SK-N-MC (cell line): ENCODE data around the gene PTOV1.
A peak's percentile ranks its signal among the peaks of the same experiment; 100 is the strongest.
"Not testable (repeated sequence)": the region's sequence is repeated elsewhere in the genome, so short reads cannot be mapped to it uniquely, and the experiment has no call there.

Source experiments
- DNase-seq: peaks from one replicate; pipeline ENCODE4 v3.0.0-alpha.2; 2011; ENCODE audit warnings: low read depth, low spot score
- H3K27ac ChIP-seq: fragments of 200-600 bp; sonication (generic); 2 replicates; pipeline ENCODE4 v1.5.1; 2016; ENCODE audit warnings: mixed run types
- H3K36me3 ChIP-seq: fragments of 200-600 bp; sonication (generic); 2 replicates; pipeline ENCODE4 v1.6.1; 2017; ENCODE audit warnings: antibody characterized with exemption, low read length, mixed read lengths; ENCODE audit not compliant: insufficient read depth
- H3K4me3 ChIP-seq: fragments of 200-600 bp; sonication (generic); 2 replicates; pipeline ENCODE4 v1.5.1; 2016
- H3K9ac ChIP-seq: fragments of 200-600 bp; sonication (generic); 2 replicates; pipeline ENCODE4 v1.8.0; 2017; ENCODE audit warnings: mixed run types, mixed read lengths; ENCODE audit not compliant: insufficient read length
- H3K9me3 ChIP-seq: fragments of 200-600 bp; sonication (generic); 2 replicates; pipeline ENCODE4 v1.6.1; 2017; ENCODE audit warnings: low read depth, mild to moderate bottlenecking, antibody characterized with exemption, low read length, moderate library complexity, mixed read lengths
- EZH2 ChIP-seq: fragments of 200-600 bp; sonication (generic); IDR thresholded peaks from one replicate; pipeline ENCODE4 v1.6.1; 2017; ENCODE audit warnings: antibody characterized with exemption
- FOXP2 ChIP-seq: optimal IDR thresholded peaks from 2 replicates; pipeline ENCODE3; 2011; ENCODE audit warnings: mild to moderate bottlenecking, moderate library complexity; ENCODE audit not compliant: insufficient read depth; ENCODE audit errors: extremely low read length, control extremely low read depth
- POLR2AphosphoS5 ChIP-seq: IDR thresholded peaks from 2 replicates; pipeline ENCODE4 v1.6.1; 2012; ENCODE audit warnings: mild to moderate bottlenecking, low read depth, low read length, borderline replicate concordance

Gene PTOV1

DNA sequence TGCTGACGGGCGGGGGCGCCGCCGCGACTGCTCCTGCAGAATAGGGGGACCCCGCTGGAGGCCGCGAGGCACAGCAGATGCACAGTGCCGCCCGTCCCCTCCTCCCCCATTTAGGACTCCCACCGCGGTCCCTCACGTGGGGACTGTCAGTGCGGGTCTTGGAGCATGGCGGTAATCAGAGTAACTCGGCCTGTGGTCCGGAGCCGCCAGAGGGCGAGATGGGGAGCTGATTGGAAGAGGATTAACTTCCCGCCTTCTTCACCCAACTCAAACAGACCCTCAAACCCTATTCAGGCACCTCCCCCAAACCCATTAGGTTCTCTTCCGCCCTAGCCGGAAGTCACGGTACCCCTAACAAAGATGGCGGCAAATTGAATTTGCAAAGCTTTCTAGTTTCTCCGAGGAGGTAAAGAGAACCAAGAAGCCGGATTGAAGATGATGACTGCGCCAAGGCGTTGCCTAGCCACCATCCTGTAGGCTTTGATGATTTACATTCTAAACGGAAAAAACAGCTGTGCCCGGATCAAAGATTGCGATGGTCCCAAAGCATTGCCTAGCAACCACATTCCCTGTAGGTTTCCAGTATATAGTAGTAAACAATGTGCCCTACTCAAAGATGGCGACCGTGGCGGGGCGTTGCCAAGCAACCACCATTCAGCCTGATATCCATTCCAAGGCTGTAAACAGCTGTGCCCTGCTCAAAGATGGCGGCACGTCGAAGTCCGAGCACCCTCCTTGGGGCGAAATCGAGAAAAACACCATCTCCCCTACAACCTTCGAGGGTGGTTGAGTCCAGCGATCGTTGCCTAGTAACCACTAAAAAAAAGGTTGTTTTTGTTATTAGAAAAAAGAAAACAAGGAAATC, 37.7 kb upstream of the PTOV1 start, which contains the start of gene FUZ:
Gene FUZ, minus strand, starts transcription at position 296 of the 865 bp plus-strand sequence. Its CDS starts 186 bp downstream, at position 110.
- H3K27ac ChIP-seq: peak within 1 kb of the TSS; percentile 84
- TF ChIP-seq FOXP2 (peak; percentile 98), EZH2 (no peak), POLR2AphosphoS5 (peak; percentile 73)
- H3K36me3 ChIP-seq: peaks cover under 1% of the 10 kb centered on the region; the same call in 1 of the 2 replicates
- DNase-seq: peak; percentile 96
- peak within 1 kb of the TSS; percentile 87 for H3K4me3 ChIP-seq
- peak within 1 kb of the TSS; percentile 80 for H3K9ac ChIP-seq
- no peaks in the 10 kb centered on the region for H3K9me3 ChIP-seq

- TF ChIP-seq POLR2AphosphoS5 (no peak), FOXP2 (no peak), EZH2 (no peak)
- peak overlapping the region; percentile 87 for H3K4me3 ChIP-seq
- no peak for DNase-seq
- no peaks in the 10 kb centered on the region for H3K9me3 ChIP-seq
- peak overlapping the region; percentile 65 for H3K9ac ChIP-seq
- no peaks in the 10 kb centered on the region for H3K36me3 ChIP-seq
- peak overlapping the region; percentile 84; the same call in 1 of the 2 replicates for H3K27ac ChIP-seq
Measured at GRCh38 chr19:49814010-49814409, 36.9 kb upstream of the PTOV1 start.

DNA sequence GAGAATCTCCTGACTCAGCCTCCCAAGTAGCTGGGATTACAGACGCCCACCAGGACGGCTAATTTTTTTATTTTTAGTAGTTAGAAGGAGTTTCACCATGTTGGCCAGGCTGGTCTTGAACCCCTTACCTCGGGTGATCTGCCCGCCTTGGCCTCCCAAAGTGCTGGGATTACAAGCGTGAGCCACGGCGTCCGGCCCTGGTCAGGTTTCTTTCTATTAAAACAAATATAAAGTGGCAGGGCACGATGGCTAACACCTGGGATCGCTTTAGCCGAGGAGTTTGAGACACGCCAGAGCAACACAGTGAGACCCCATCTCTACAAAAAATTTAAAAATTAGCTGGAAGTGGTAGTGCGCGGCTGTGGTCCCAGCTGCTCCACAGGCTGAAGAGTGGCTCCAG, 34.4 kb upstream of the PTOV1 start:
- Histone ChIP-seq H3K36me3 (no peaks in the 10 kb centered on the region; the same call in 1 of the 2 replicates), H3K9ac (no peak overlapping the region), H3K9me3 (no peaks in the 10 kb centered on the region), H3K27ac (peak overlapping the region; percentile 82; the same call in 1 of the 2 replicates), H3K4me3 (peak overlapping the region; percentile 84; the same call in 1 of the 2 replicates)
- DNase-seq: no peak
- TF ChIP-seq FOXP2 (no peak), EZH2 (no peak), POLR2AphosphoS5 (no peak)

DNA sequence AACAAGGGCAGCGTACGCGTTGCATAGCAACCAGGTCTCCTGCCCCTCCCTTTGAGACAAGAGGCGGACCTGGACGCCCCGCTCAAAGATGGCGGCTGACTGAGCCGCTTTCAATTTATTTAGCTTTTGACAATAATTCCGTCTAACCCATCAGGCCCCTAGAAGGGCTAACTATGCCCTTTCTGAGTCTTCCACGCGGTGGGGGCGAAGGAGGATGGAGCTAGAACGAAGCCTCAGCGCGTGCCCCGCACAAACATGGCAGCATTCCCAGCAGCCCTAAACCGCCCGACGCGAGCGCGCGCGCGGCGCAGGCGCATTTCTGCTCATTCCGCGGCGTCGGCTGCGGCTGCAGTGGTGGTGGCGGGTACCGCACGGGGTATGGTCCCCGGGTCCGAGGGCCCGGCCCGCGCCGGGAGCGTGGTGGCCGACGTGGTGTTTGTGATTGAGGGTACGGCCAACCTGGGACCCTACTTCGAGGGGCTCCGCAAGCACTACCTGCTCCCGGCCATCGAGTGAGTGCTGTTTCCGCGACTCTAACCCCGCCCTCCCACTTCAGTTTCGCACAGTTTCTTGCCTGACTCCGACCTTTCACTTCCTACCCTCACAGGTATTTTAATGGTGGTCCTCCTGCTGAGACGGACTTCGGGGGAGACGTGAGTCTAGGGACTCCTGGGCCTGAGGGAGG, 32.9 kb upstream of the PTOV1 start, which contains the start of gene MED25:
Gene MED25, plus strand, starts transcription at position 326 of the 685 bp plus-strand sequence. Its CDS starts 53 bp downstream, at position 379.
- DNase-seq: peak; percentile 53
- peaks cover 4% of the 10 kb centered on the region; the same call in 1 of the 2 replicates for H3K36me3 ChIP-seq
- H3K27ac ChIP-seq: peak within 1 kb of the TSS; percentile 94
- peak within 1 kb of the TSS; percentile 84 for H3K4me3 ChIP-seq
- no peak for TF ChIP-seq FOXP2
- peak; percentile 81; the same call in 1 of the 2 replicates for TF ChIP-seq POLR2AphosphoS5
- no peak for TF ChIP-seq EZH2
- H3K9me3 ChIP-seq: no peaks in the 10 kb centered on the region
- H3K9ac ChIP-seq: peak within 1 kb of the TSS; percentile 85

GRCh38 chr19:49818649-49819370, 32.1 kb upstream of the PTOV1 start:
- H3K9ac ChIP-seq: peak overlapping the region; percentile 85
- peaks cover 10% of the 10 kb centered on the region; the same call in 1 of the 2 replicates for H3K36me3 ChIP-seq
- H3K4me3 ChIP-seq: peak overlapping the region; percentile 84
- H3K27ac ChIP-seq: no peak overlapping the region
- TF ChIP-seq EZH2: no peak
- no peak for TF ChIP-seq POLR2AphosphoS5
- no peak for TF ChIP-seq FOXP2
- no peak for DNase-seq
- H3K9me3 ChIP-seq: no peaks in the 10 kb centered on the region

DNA sequence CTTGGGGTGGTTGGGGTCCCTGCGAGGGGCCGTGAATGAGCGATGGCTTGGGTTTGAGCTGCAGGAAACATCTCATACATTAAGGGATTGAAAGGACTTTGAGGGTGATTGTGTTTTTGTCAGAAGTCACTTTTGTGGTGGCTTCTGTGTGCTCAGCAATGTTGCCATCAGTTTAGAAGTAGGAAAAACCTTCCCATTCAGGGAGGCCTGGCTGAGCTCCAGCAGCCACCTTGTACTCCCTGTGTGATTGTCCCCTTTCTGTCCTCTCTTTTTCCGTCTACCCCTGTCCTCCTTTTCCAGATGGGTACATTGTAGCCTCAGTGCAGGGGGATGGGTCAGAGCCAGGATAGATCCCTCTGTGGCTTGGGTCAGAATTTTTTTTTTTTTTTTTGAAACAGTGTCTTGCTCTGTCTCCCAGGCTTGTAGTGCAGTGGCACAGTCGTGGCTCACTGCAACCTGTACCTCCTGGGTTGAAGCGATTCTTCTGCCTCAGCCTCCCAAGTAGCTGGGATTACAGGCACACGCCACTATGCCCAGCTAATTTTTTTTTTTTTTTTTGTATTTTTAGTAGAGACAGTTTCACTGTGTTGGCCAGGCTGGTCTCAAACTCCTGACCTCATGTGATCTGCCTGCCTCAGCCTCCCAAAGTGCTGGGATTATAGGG, 31.4 kb upstream of the PTOV1 start:
- not testable (repeated sequence) for H3K27ac ChIP-seq, H3K9me3 ChIP-seq, DNase-seq
- H3K36me3 ChIP-seq: peaks cover 14% of the 10 kb centered on the region; the same call in 1 of the 2 replicates
- H3K4me3 ChIP-seq: peak overlapping the region; percentile 84
- peak overlapping the region; percentile 85 for H3K9ac ChIP-seq

- no peak overlapping the region for H3K9ac ChIP-seq
- H3K36me3 ChIP-seq: peaks cover 14% of the 10 kb centered on the region; the same call in 1 of the 2 replicates
- DNase-seq: no peak
- H3K9me3 ChIP-seq: no peaks in the 10 kb centered on the region
- no peak overlapping the region for H3K4me3 ChIP-seq
- H3K27ac ChIP-seq: no peak overlapping the region
- TF ChIP-seq EZH2 (no peak), FOXP2 (no peak), POLR2AphosphoS5 (no peak)
Measured at GRCh38 chr19:49820125-49820524, 30.8 kb upstream of the PTOV1 start.
